ENCODE measurements around the gene CRAMP1. TPM values are rescaled to one million over a fixed set of nuclear protein-coding genes. Genes with fewer than 3 reads are reported as not detected.

Gene CRAMP1
- polyA plus RNA-seq, 2 of the 4 experiments (the other 2 are of a cell fraction) = 6.5 to 9.1 TPM

GRCh38 chr16:1567988-1568387 lies 44.2 kb upstream of the CRAMP1 start:
- TF ChIP-seq RCOR1 (IDR thresholded peaks at IDR 0.05; ENCODE audit: low read depth, low read length) (no peak), TFCP2L1 (CRISPR knock-in tag; IDR thresholded peaks at IDR 0.05) (no peak), KDM1A (IDR thresholded peaks at IDR 0.05; ENCODE audit: low read depth) (no peak), HDAC2 (IDR thresholded peaks at IDR 0.05) (no peak), CEBPB (IDR thresholded peaks at IDR 0.05) (no peak), E2F6 (IDR thresholded peaks at IDR 0.05; ENCODE audit: borderline replicate concordance, low read depth) (no peak), JUNB (IDR thresholded peaks at IDR 0.05) (no peak)
- FAIRE-seq = no peak
- Histone ChIP-seq H3K4me1 (no peaks in the 10 kb centered on the region), H3K4me2 (no peak overlapping the region), H3K27ac (no peak overlapping the region), H3K4me3 (no peak overlapping the region), H3K9me3 (no peaks in the 10 kb centered on the region)
- CTCF ChIA-PET = interaction anchor here (1.1 kb wide), 1 partner anchor 9 kb away, joined by 3 read pairs; no protein-coding TSS in a partner anchor
- WGBS (ENCODE audit: missing lambda C conversion rate) = 87% methylated on average over 13 of the region's 13 CpGs
- no peak for ATAC-seq
- DNase-seq (ENCODE audit: low read depth in 1 of 2, low spot score in 1 of 2) = no peak
- POLR2A ChIA-PET = interaction anchor here (0.9 kb wide), 1 partner anchor 7 kb away, joined by 5 read pairs; no protein-coding TSS in a partner anchor

- no peak for FAIRE-seq
- TF ChIP-seq RFX5 (IDR thresholded peaks at IDR 0.05) (no peak), JUNB (IDR thresholded peaks at IDR 0.05) (no peak), CTCF (IDR thresholded peaks at IDR 0.05) (no peak), HOXB5 (CRISPR knock-in tag; IDR thresholded peaks at IDR 0.05) (no peak), MAX (IDR thresholded peaks at IDR 0.05) (no peak), CBX8 (IDR thresholded peaks at IDR 0.05) (no peak), ZSCAN20 (CRISPR knock-in tag; IDR thresholded peaks at IDR 0.05) (no peak)
- 80% methylated on average over 7 of the region's 7 CpGs for WGBS (ENCODE audit: missing lambda C conversion rate)
- no peak for ATAC-seq
- H3K4me3 ChIP-seq = no peak overlapping the region
- CTCF ChIA-PET = interaction anchor here (1.9 kb wide), 1 partner anchor 208 kb away, joined by 5 read pairs; no protein-coding TSS in a partner anchor
- H3K4me2 ChIP-seq = no peak overlapping the region
- no peak overlapping the region for H3K27ac ChIP-seq
- DNase-seq (ENCODE audit: low read depth in 1 of 2, low spot score in 1 of 2) = no peak
- H3K4me1 ChIP-seq = no peaks in the 10 kb centered on the region
- POLR2A ChIA-PET = no interaction called here
- no peaks in the 10 kb centered on the region for H3K9me3 ChIP-seq
These were observed 41.0 kb upstream of the CRAMP1 start for GRCh38 chr16:1571012-1571671.

GRCh38 chr16:1572673-1573072 lies 39.5 kb upstream of the CRAMP1 start:
- Histone ChIP-seq H3K27ac (no peak overlapping the region), H3K4me1 (no peaks in the 10 kb centered on the region), H3K9me3 (no peaks in the 10 kb centered on the region), H3K4me3 (no peak overlapping the region), H3K4me2 (no peak overlapping the region)
- peak; percentile 52 to 60; a peak in 5 of 6 replicates for ATAC-seq
- ChIA-PET CTCF (interaction anchor here (0.5 to 1.1 kb wide), 2 partner anchors 88 to 191 kb away, joined by 3 read pairs; no protein-coding TSS in a partner anchor), POLR2A (no interaction called here)
- TF ChIP-seq MYC (IDR thresholded peaks at IDR 0.05; ENCODE audit: borderline replicate concordance, low read length) (no peak), USF2 (IDR thresholded peaks at IDR 0.05) (no peak), CBX8 (IDR thresholded peaks at IDR 0.05) (no peak), HOXA7 (CRISPR knock-in tag; IDR thresholded peaks at IDR 0.05) (no peak), MAFK (IDR thresholded peaks at IDR 0.05; ENCODE audit: partially characterized antibody) (no peak), HOXB5 (CRISPR knock-in tag; IDR thresholded peaks at IDR 0.05) (no peak), MAZ (IDR thresholded peaks at IDR 0.05; ENCODE audit: borderline replicate concordance, low read depth, low read length) (no peak), NR3C1 (IDR thresholded peaks at IDR 0.05) (no peak), FOSB (CRISPR knock-in tag; IDR thresholded peaks at IDR 0.05) (no peak), NFE2L2 (conservative IDR thresholded peaks at IDR 0.05; ENCODE audit: low read length) (no peak), CHD4 (IDR thresholded peaks at IDR 0.05; ENCODE audit: borderline replicate concordance) (no peak), RFX5 (IDR thresholded peaks at IDR 0.05) (no peak)
- no peak for FAIRE-seq
- WGBS (ENCODE audit: missing lambda C conversion rate) = 75% methylated on average over 7 of the region's 7 CpGs
- DNase-seq (ENCODE audit: low read depth in 1 of 2, low spot score in 1 of 2) = no peak
